Cardiac muscle cell (in vitro differentiated cells and primary cell): ENCODE data around the gene ACTR1A. TPM values are rescaled to one million over a fixed set of nuclear protein-coding genes. Genes with fewer than 3 reads are reported as not detected.

ENCODE experiments used
- DNase-seq, 2 donors: peaks; one replicate each; pipeline versions ENCODE4 v3.0.0 to v3.0.0-alpha.2; 2010 to 2017; ENCODE audit warnings: low read depth in 1 of 2, low spot score in 1 of 2
- H3K27ac ChIP-seq: fragments of 200-600 bp; sonication (generic); 2 replicates; pipeline ENCODE4 v1.5.1; 2016
- H3K27me3 ChIP-seq: fragments of 200-600 bp; sonication (generic); 2 replicates; pipeline ENCODE4 v1.6.0; 2016; ENCODE audit warnings: control low read depth
- H3K36me3 ChIP-seq: fragments of 200-600 bp; sonication (generic); 2 replicates; pipeline ENCODE4 v1.5.1; 2016; ENCODE audit warnings: control low read depth
- H3K4me1 ChIP-seq: fragments of 200-600 bp; sonication (generic); 2 replicates; pipeline ENCODE4 v1.8.1; 2017; ENCODE audit warnings: low read depth, mild to moderate bottlenecking, mixed run types
- H3K4me3 ChIP-seq: fragments of 200-600 bp; sonication (generic); 2 replicates; pipeline ENCODE4 v1.5.1; 2016; ENCODE audit warnings: mild to moderate bottlenecking
- H3K9me3 ChIP-seq: fragments of 200-600 bp; sonication (generic); 2 replicates; pipeline ENCODE4 v1.5.1; 2017; ENCODE audit warnings: low read depth, mild to moderate bottlenecking, control low read depth
- CTCF ChIP-seq: IDR thresholded peaks from 2 replicates; pipeline ENCODE4 v1.5.1; 2012; ENCODE audit warnings: low read depth, mild to moderate bottlenecking, low read length
- polyA plus RNA-seq: library from polyadenylated mRNA; unstranded; fragments of >200 nt; fragmentation: Nextera tagmentation; extraction: Ambion mirVana; gene quantifications from 2 replicates; pipeline ENCODE4 v1.2.1, GENCODE V29; 2016
- total RNA-seq: library from RNA; depleted of rRNA; stranded (reverse); fragments of >200 nt; gene quantifications from 2 replicates; pipeline ENCODE4 v1.2.3, GENCODE V29; 2016

Gene ACTR1A
- total and polyA plus RNA-seq, 2 experiments from 2014 or later = 135 to 165 TPM

- no peaks in the 10 kb centered on the region for H3K4me1 ChIP-seq
- no peak for TF ChIP-seq CTCF
- no peaks in the 10 kb centered on the region for H3K27me3 ChIP-seq
- H3K36me3 ChIP-seq = no peaks in the 10 kb centered on the region
- H3K4me3 ChIP-seq = no peak overlapping the region
- DNase-seq = peak in 1 of 2 donors; percentile 55
- no peak overlapping the region for H3K27ac ChIP-seq
- no peaks in the 10 kb centered on the region for H3K9me3 ChIP-seq
Measured at GRCh38 chr10:102468683-102469082, 33.8 kb downstream of the ACTR1A start.

- no peaks in the 10 kb centered on the region for H3K27me3 ChIP-seq
- H3K36me3 ChIP-seq = no peaks in the 10 kb centered on the region
- H3K27ac ChIP-seq = no peak overlapping the region
- no peak overlapping the region for H3K4me3 ChIP-seq
- H3K9me3 ChIP-seq = no peaks in the 10 kb centered on the region
- no peak for TF ChIP-seq CTCF
- H3K4me1 ChIP-seq = no peaks in the 10 kb centered on the region
- DNase-seq = no peak
Measured at GRCh38 chr10:102467971-102468438, 34.5 kb downstream of the ACTR1A start.

GRCh38 chr10:102467318-102467717 lies 35.2 kb downstream of the ACTR1A start:
- H3K4me1 ChIP-seq = no peaks in the 10 kb centered on the region
- no peak for TF ChIP-seq CTCF
- no peak overlapping the region for H3K4me3 ChIP-seq
- peaks cover 3% of the 10 kb centered on the region for H3K27me3 ChIP-seq
- DNase-seq = no peak
- no peaks in the 10 kb centered on the region for H3K36me3 ChIP-seq
- no peak overlapping the region for H3K27ac ChIP-seq
- no peaks in the 10 kb centered on the region for H3K9me3 ChIP-seq

- no peak overlapping the region for H3K27ac ChIP-seq
- no peak for TF ChIP-seq CTCF
- H3K4me3 ChIP-seq = no peak overlapping the region
- H3K27me3 ChIP-seq = peaks cover 7% of the 10 kb centered on the region
- no peaks in the 10 kb centered on the region for H3K9me3 ChIP-seq
- no peak for DNase-seq
- no peaks in the 10 kb centered on the region for H3K4me1 ChIP-seq
- H3K36me3 ChIP-seq = no peaks in the 10 kb centered on the region
Measured at GRCh38 chr10:102465466-102465865, 37.0 kb downstream of the ACTR1A start.

- no peak overlapping the region for H3K4me3 ChIP-seq
- no peaks in the 10 kb centered on the region for H3K4me1 ChIP-seq
- no peak overlapping the region for H3K27ac ChIP-seq
- H3K9me3 ChIP-seq = no peaks in the 10 kb centered on the region
- no peak for DNase-seq
- no peak for TF ChIP-seq CTCF
- H3K27me3 ChIP-seq = peaks cover 7% of the 10 kb centered on the region
- H3K36me3 ChIP-seq = no peaks in the 10 kb centered on the region
Measured at GRCh38 chr10:102463983-102464382, 38.5 kb downstream of the ACTR1A start.
